NCI-H345 treated with DMSO at 0.1 percent for 48 hours (cell line): Measurements from ENCODE around the gene GTPBP10.

Experiments used
- DNase-seq: peaks from one replicate; lab custom pipeline; 2025; ENCODE audit not compliant: unreplicated experiment; lab: John Stamatoyannopoulos, UW

The GTPBP10 gene

GRCh38 chr7:90351987-90352386 is 5.5 kb downstream of the GTPBP10 start:
- no peak for DNase-seq

- no peak for DNase-seq
Measured at GRCh38 chr7:90383422-90383821, 36.9 kb downstream of the GTPBP10 start.

- no peak for DNase-seq
Measured at GRCh38 chr7:90383861-90384260, 37.3 kb downstream of the GTPBP10 start.

GRCh38 chr7:90384433-90384832 is 37.9 kb downstream of the GTPBP10 start:
- no peak for DNase-seq

GRCh38 chr7:90387470-90388240 is 41.1 kb downstream of the GTPBP10 start:
- no peak for DNase-seq

GRCh38 chr7:90390926-90391325 is 44.4 kb downstream of the GTPBP10 start:
- DNase-seq, result no peak

- no peak for DNase-seq
Measured at GRCh38 chr7:90391488-90391887, 45.0 kb downstream of the GTPBP10 start.

GRCh38 chr7:90396420-90396819 is 49.9 kb downstream of the GTPBP10 start:
- DNase-seq, result no peak

- DNase-seq, result no peak
Measured at GRCh38 chr7:90401989-90402388, 55.5 kb downstream of the GTPBP10 start.

GRCh38 chr7:90402785-90403173 is 56.3 kb downstream of the GTPBP10 start:
- DNase-seq, result no peak

- peak; percentile 90 for DNase-seq
Measured at GRCh38 chr7:90403174-90404113, 56.9 kb downstream of the GTPBP10 start, which contains the start of gene CLDN12. Gene CLDN12 (plus strand): TSS chr7:90403461. CDS start chr7:90412677, 9,216 bp downstream.

- no peak for DNase-seq
Measured at GRCh38 chr7:90404777-90405176, 58.3 kb downstream of the GTPBP10 start.

GRCh38 chr7:90407484-90407821 is 60.9 kb downstream of the GTPBP10 start:
- no peak for DNase-seq

- no peak for DNase-seq
Measured at GRCh38 chr7:90408142-90408541, 61.6 kb downstream of the GTPBP10 start.

GRCh38 chr7:90409667-90410066 is 63.2 kb downstream of the GTPBP10 start:
- DNase-seq, result no peak

- DNase-seq, result no peak
Measured at GRCh38 chr7:90411510-90411909, 65.0 kb downstream of the GTPBP10 start.

GRCh38 chr7:90412458-90413184 is 66.1 kb downstream of the GTPBP10 start:
- DNase-seq, result no peak

GRCh38 chr7:90413185-90413528 is 66.6 kb downstream of the GTPBP10 start:
- DNase-seq, result no peak

- no peak for DNase-seq
Measured at GRCh38 chr7:90421651-90422050, 75.1 kb downstream of the GTPBP10 start.

- no peak for DNase-seq
Measured at GRCh38 chr7:90424720-90425119, 78.2 kb downstream of the GTPBP10 start.

GRCh38 chr7:90425376-90425775 is 78.9 kb downstream of the GTPBP10 start:
- no peak for DNase-seq
